Measurements from ENCODE around the gene NANP. TPM values are rescaled to one million over a fixed set of nuclear protein-coding genes. Genes with fewer than 3 reads are reported as not detected.
A peak's percentile ranks its signal among the peaks of the same experiment; 100 is the strongest.
"Not testable (repeated sequence)": the region's sequence is repeated elsewhere in the genome, so short reads cannot be mapped to it uniquely, and the experiment has no call there.

The NANP gene
- total RNA-seq, 4 donors from 2014 or later, result 2.8 to 4.4 (median 3.5) TPM

DNA sequence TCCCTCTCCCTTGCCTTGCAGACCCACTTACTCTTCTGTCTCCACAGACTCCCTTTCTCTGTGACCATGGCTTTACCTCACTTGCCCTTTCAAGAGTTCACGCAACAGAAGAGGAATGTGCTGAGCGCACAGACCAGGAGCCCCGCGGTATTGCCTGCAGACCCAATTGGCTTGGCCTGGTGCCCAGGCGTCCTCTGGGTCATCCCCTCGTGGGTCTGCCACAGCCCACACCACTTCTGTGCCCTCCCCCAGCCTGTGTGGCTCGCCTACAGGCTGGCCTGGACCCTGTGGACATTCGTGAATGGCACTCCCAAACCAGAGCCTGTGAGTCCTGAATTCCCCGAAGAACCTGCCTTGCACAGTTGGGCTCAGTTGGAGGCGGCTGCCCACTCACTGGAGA, 23.2 kb downstream of the NANP start:
- WGBS, result 84% methylated on average over 9 of the region's 10 CpGs
- Histone ChIP-seq H3K9me3 (no peaks in the 10 kb centered on the region), H3K36me3 (no peaks in the 10 kb centered on the region), H3K27ac (no peak overlapping the region), H3K4me3 (no peak overlapping the region), H3K4me1 (no peaks in the 10 kb centered on the region), H3K27me3 (no peaks in the 10 kb centered on the region)
- no peak for TF ChIP-seq EP300 (IDR thresholded peaks at IDR 0.05)
- TF ChIP-seq POLR2AphosphoS5 (IDR thresholded peaks at IDR 0.05), result no peak
- TF ChIP-seq POLR2A (IDR thresholded peaks at IDR 0.05), result no peak
- TF ChIP-seq, protein P1, sequence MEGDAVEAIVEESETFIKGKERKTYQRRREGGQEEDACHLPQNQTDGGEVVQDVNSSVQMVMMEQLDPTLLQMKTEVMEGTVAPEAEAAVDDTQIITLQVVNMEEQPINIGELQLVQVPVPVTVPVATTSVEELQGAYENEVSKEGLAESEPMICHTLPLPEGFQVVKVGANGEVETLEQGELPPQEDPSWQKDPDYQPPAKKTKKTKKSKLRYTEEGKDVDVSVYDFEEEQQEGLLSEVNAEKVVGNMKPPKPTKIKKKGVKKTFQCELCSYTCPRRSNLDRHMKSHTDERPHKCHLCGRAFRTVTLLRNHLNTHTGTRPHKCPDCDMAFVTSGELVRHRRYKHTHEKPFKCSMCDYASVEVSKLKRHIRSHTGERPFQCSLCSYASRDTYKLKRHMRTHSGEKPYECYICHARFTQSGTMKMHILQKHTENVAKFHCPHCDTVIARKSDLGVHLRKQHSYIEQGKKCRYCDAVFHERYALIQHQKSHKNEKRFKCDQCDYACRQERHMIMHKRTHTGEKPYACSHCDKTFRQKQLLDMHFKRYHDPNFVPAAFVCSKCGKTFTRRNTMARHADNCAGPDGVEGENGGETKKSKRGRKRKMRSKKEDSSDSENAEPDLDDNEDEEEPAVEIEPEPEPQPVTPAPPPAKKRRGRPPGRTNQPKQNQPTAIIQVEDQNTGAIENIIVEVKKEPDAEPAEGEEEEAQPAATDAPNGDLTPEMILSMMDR (IDR thresholded peaks at IDR 0.05), result no peak
- no peak for DNase-seq (ENCODE audit: low spot score in 2 of 2)

DNA sequence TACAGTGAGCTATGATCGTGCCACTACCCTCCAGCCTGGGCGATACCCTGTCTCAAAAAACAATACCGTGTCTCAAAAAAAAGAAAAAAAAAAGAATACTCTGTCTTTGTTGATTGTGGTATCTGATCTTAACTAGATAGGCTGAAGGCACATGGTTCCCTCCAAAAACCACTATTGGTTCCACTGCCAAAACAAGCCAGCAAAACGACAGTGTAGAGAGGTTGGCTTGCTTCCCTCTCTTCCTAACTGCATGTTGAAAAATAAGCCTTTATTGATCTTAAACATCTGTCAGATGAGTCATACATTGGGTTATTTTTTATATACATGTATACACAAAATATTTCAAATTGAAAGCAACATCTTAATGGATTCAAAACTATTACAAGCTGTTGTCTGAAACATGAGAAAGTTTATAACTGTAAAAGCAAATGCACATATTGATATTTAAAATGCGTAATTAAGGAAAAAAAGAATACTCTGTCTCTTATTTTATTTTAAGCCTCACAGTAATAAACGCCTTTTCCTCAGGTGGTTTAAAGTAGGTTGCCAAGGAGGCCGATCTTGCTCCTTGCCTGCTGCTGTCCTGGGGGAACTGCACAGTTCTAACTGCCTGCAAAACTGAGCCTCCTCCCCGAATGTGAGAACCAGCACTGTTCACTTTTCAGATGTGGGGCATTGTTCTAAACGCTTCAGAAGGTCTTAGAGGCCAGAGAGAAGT, 31.5 kb downstream of the NANP start:
- Histone ChIP-seq H3K9me3 (no peaks in the 10 kb centered on the region), H3K4me3 (no peak overlapping the region), H3K36me3 (no peaks in the 10 kb centered on the region), H3K27ac (no peak overlapping the region), H3K4me1 (no peaks in the 10 kb centered on the region), H3K27me3 (no peaks in the 10 kb centered on the region)
- DNase-seq (ENCODE audit: low spot score in 2 of 2), result peak in 1 of 2 donors; percentile 21
- no peak for TF ChIP-seq POLR2AphosphoS5 (IDR thresholded peaks at IDR 0.05)
- no peak for TF ChIP-seq EP300 (IDR thresholded peaks at IDR 0.05)
- TF ChIP-seq, protein P1 (IDR thresholded peaks at IDR 0.05), result no peak
- TF ChIP-seq POLR2A (IDR thresholded peaks at IDR 0.05), result no peak
- 38% methylated on average over 9 of the region's 9 CpGs for WGBS

DNA sequence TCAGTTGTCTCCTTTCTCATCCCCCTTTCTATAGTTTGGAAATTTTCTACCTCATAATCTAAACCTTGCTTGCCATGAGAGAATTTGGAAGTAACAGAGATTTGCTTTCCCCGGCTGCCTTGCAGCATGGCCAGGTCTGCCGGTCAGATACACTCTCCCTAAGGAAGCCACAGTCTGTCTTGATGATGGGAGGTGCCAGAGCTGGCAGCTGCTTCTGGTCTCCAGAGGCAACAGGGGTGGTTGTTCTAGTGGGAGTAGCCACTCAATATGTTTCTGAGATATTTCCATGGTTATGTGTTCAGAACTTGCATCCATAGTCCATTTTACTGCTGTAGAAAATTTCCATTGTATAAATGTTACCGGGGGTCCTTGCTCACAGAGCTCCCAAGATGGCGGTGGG, 33.0 kb downstream of the NANP start:
- H3K27ac ChIP-seq, H3K4me1 ChIP-seq, H3K36me3 ChIP-seq, H3K27me3 ChIP-seq, H3K4me3 ChIP-seq, H3K9me3 ChIP-seq: not testable (repeated sequence)
- 91% methylated on average over 4 of the region's 4 CpGs for WGBS
- DNase-seq (ENCODE audit: low spot score in 2 of 2), result peak in 1 of 2 donors; percentile 20

DNA sequence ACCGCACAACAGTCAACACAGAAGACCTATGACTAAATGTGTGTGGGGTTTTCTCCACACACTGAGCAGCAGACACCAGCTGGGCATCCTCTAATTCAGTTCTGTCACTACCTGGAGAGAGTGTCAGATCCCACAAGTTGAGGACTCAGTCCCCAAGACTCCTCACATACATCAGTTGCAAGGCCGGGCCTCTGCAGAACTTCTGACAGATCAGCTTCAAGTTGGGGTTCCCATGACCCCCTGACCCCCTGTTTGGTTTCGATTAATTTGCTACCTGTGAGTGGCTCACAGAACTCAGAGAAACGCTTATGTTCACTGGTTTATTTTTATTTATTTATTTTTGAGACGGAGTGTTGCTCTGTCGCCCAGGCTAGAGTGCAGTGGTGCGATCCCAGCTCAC, 35.3 kb downstream of the NANP start:
- WGBS, result 96% methylated on average over 7 of the region's 7 CpGs
- TF ChIP-seq POLR2A (IDR thresholded peaks at IDR 0.05), result no peak
- TF ChIP-seq POLR2AphosphoS5 (IDR thresholded peaks at IDR 0.05), result no peak
- TF ChIP-seq, protein P1 (IDR thresholded peaks at IDR 0.05), result no peak
- no peak for TF ChIP-seq EP300 (IDR thresholded peaks at IDR 0.05)
- DNase-seq (ENCODE audit: low spot score in 2 of 2), result no peak
- peaks cover 12% of the 10 kb centered on the region for H3K4me1 ChIP-seq
- no peak overlapping the region for H3K27ac ChIP-seq
- H3K36me3 ChIP-seq, result no peaks in the 10 kb centered on the region
- no peaks in the 10 kb centered on the region for H3K9me3 ChIP-seq
- H3K27me3 ChIP-seq, result no peaks in the 10 kb centered on the region
- no peak overlapping the region for H3K4me3 ChIP-seq

DNA sequence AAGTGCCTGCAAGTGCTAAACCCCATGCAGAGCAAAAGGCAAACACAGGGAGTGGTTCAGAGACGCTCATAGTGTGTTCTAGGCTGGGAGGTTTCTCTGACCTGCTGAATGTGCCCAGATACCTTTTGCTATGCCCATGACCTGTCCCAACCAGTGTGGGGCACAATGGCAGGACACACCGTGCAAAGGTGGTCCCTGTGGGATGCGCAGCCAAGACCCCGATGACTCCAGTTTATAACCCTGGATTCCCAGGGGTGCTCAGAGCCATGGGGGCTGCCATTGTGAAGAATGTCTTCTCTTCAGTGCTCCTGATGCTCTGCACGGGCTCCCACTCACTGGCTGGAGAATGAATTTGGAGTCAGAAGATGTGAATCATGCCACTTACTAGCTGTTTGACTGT, 36.3 kb downstream of the NANP start:
- peaks cover 12% of the 10 kb centered on the region for H3K4me1 ChIP-seq
- WGBS, result 90% methylated on average over 4 of the region's 5 CpGs
- no peaks in the 10 kb centered on the region for H3K36me3 ChIP-seq
- no peak overlapping the region for H3K4me3 ChIP-seq
- no peak overlapping the region for H3K27ac ChIP-seq
- no peak for DNase-seq (ENCODE audit: low spot score in 2 of 2)
- no peaks in the 10 kb centered on the region for H3K9me3 ChIP-seq
- no peak for TF ChIP-seq EP300 (IDR thresholded peaks at IDR 0.05)
- no peaks in the 10 kb centered on the region for H3K27me3 ChIP-seq

DNA sequence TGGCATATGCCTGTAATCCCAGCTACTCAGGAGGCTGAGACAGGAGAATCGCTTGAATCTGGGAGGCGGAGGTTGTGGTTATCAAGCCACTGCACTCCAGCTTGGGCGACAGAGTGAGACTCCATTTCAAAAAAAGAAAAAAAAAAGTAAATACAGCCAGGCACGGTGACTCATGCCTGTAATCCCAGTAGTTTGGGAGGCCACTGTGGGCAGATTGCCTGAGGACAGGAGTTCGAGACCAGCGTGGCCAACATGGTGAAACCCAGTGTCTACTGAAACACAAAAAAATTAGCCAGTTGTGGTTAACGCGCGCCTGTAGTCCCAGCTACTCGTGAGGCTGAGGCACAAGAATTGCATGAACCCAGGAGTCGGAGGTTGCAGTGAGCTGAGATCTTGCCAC, 36.9 kb downstream of the NANP start:
- Histone ChIP-seq H3K27ac (no peak overlapping the region), H3K4me3 (no peak overlapping the region), H3K9me3 (no peaks in the 10 kb centered on the region), H3K4me1 (peaks cover 12% of the 10 kb centered on the region), H3K36me3 (no peaks in the 10 kb centered on the region), H3K27me3 (no peaks in the 10 kb centered on the region)
- no peak for TF ChIP-seq EP300 (IDR thresholded peaks at IDR 0.05)
- TF ChIP-seq POLR2AphosphoS5 (IDR thresholded peaks at IDR 0.05), result no peak
- TF ChIP-seq, protein P1 (IDR thresholded peaks at IDR 0.05), result no peak
- TF ChIP-seq POLR2A (IDR thresholded peaks at IDR 0.05), result no peak
- DNase-seq (ENCODE audit: low spot score in 2 of 2), result no peak
- WGBS, result 76% methylated on average over 11 of the region's 11 CpGs

Data from suprapubic skin (tissue), 4 donors.